Neutrophil (primary cell): ENCODE results near the gene C3AR1.
A peak's percentile ranks its signal among the peaks of the same experiment; 100 is the strongest.
"Not testable (repeated sequence)": the region's sequence is repeated elsewhere in the genome, so short reads cannot be mapped to it uniquely, and the experiment has no call there.

Experiments used
- H3K27ac ChIP-seq: fragments of 200-600 bp; sonication (generic); 2 replicates; pipeline ENCODE4 v1.5.1; 2016; ENCODE audit warnings: mild to moderate bottlenecking, moderate library complexity
- H3K27me3 ChIP-seq: fragments of 200-600 bp; sonication (generic); 2 replicates; pipeline ENCODE4 v1.6.0; 2016; ENCODE audit warnings: mild to moderate bottlenecking
- H3K36me3 ChIP-seq: fragments of 200-600 bp; sonication (generic); 2 replicates; pipeline ENCODE4 v1.5.1; 2017
- H3K4me1 ChIP-seq, 2 experiments: fragments of 200-600 bp in 1 of 2; sonication (generic) in 1 of 2; 1 replicate in 1 of 2; 2 replicates in 1 of 2; pipeline versions ENCODE4 v1.5.1 to v1.6.1; 2013 to 2016; ENCODE audit warnings: low read depth in 1 of 2, low read length in 1 of 2, mild to moderate bottlenecking in 1 of 2, moderate library complexity in 1 of 2; ENCODE audit not compliant: control insufficient read depth in 1 of 2, insufficient read depth in 1 of 2
- H3K4me3 ChIP-seq, 2 experiments: fragments of 200-600 bp in 1 of 2; sonication (generic) in 1 of 2; 1 replicate in 1 of 2; 2 replicates in 1 of 2; pipeline ENCODE4 v1.5.1; 2013 to 2016; ENCODE audit warnings: low read depth in 1 of 2, low read length in 1 of 2, mild to moderate bottlenecking in 1 of 2, moderate library complexity in 1 of 2
- H3K9me3 ChIP-seq: fragments of 200-600 bp; sonication (generic); 2 replicates; pipeline ENCODE4 v1.5.1; 2016
- CTCF ChIP-seq: fragments of 200-600 bp; sonication (generic); IDR thresholded peaks from 2 replicates; pipeline ENCODE4 v1.5.1; 2016; ENCODE audit warnings: antibody characterized with exemption

C3AR1 gene

DNA sequence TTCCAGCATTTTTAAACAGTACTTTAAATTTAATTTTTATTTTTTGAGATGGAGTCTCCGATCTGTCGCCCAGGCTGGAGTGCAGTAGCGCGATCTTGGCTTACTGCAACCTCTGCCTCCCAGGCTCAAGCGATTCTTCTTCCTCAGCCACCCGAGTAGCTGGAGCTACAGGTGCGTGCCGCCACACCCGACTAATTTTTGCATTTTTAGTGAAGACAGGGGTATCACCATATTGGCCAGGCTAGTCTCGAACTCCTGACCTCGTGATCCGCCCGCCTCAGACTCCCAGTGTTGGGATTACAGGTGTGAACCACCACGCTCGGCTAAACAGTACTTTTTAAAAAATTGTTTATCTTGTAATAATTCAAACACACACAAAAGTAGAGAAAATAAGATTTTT, 37.9 kb downstream of the C3AR1 start:
- H3K9me3 ChIP-seq: no peaks in the 10 kb centered on the region
- H3K4me3 ChIP-seq: no peak overlapping the region
- no peak overlapping the region for H3K27ac ChIP-seq
- H3K36me3 ChIP-seq: no peaks in the 10 kb centered on the region
- H3K27me3 ChIP-seq: no peaks in the 10 kb centered on the region
- peaks cover 15 to 22% of the 10 kb centered on the region in 2 experiments for H3K4me1 ChIP-seq
- no peak for TF ChIP-seq CTCF

DNA sequence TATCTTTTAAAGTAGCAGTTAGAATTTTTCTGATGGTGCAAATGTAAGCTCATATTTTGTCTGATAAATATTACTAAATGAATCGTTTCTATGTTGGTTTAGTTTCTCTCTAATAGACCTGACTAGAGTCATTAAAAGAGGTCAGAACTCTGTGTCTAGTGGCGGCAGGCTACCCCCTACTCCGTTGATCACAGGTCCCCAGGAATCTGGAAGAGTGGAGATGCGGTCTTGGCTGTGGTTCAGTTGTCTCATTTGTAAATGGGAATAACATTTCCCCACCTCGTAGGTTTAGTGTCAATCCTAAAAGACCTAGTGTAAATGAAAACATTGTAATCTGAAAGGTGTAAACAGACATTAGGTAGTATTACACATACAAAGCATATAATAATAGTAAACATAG, 38.3 kb downstream of the C3AR1 start:
- Histone ChIP-seq H3K27me3 (no peaks in the 10 kb centered on the region), H3K27ac (peak overlapping the region; percentile 97), H3K9me3 (no peaks in the 10 kb centered on the region), H3K4me1 (peaks cover 11 to 19% of the 10 kb centered on the region in 2 experiments), H3K4me3 (peak overlapping the region; percentile 70 to 98), H3K36me3 (no peaks in the 10 kb centered on the region)
- TF ChIP-seq CTCF: no peak

DNA sequence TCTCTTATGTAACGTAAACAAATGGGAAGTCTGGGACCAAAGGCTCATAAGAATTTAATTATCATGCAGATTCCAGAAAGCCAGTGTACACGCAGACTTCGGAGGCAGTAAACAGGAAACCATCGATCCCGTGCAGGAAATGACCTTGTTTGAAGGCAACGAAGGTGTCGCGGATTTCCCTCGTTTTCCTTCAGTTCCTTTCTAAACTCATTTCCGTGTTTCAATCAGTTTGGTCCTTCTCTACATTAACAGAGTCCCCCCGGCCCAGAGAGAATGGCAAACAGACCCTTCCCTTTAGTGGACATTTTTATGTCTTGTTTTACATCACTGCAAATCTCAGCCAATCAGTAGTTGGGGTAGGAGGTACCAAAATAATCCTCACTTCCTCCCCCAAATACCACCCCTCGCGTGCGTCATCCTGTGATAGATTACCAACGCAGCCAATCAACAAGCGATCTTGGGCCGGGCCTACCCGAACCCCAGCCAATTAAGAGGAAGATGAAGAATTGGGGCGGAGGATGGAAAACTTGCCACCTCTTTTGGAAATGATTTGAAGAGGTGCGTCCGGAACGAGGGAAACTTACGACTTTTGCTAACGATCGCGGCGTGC, 39.8 kb downstream of the C3AR1 start:
- Histone ChIP-seq H3K36me3 (no peaks in the 10 kb centered on the region), H3K4me1 (peaks cover 4 to 10% of the 10 kb centered on the region in 2 experiments), H3K9me3 (no peaks in the 10 kb centered on the region), H3K4me3 (peak overlapping the region; percentile 70 to 98), H3K27me3 (peaks cover under 1% of the 10 kb centered on the region), H3K27ac (peak overlapping the region; percentile 97)
- TF ChIP-seq CTCF: no peak

GRCh38 chr12:8018666-8019581, 47.2 kb downstream of the C3AR1 start:
- Histone ChIP-seq H3K4me1 (peaks cover 4 to 10% of the 10 kb centered on the region in 2 experiments), H3K4me3 (peak overlapping the region in 1 of 2 experiments; percentile 20), H3K27ac (no peak overlapping the region), H3K27me3 (peaks cover 61% of the 10 kb centered on the region), H3K9me3 (no peaks in the 10 kb centered on the region), H3K36me3 (no peaks in the 10 kb centered on the region)
- no peak for TF ChIP-seq CTCF

GRCh38 chr12:8018213-8018612, 47.9 kb downstream of the C3AR1 start:
- not testable (repeated sequence) for H3K4me3 ChIP-seq, H3K27ac ChIP-seq, H3K9me3 ChIP-seq, H3K36me3 ChIP-seq
- H3K27me3 ChIP-seq: peaks cover 61% of the 10 kb centered on the region
- peaks cover 4 to 10% of the 10 kb centered on the region in 2 experiments for H3K4me1 ChIP-seq

GRCh38 chr12:8014836-8015235, 51.3 kb downstream of the C3AR1 start:
- peaks cover 4 to 10% of the 10 kb centered on the region in 2 experiments for H3K4me1 ChIP-seq
- peaks cover 45% of the 10 kb centered on the region for H3K27me3 ChIP-seq
- no peak overlapping the region for H3K27ac ChIP-seq
- no peak for TF ChIP-seq CTCF
- no peaks in the 10 kb centered on the region for H3K36me3 ChIP-seq
- no peaks in the 10 kb centered on the region for H3K9me3 ChIP-seq
- no peak overlapping the region for H3K4me3 ChIP-seq
